Activated CD4-positive, alpha-beta T cell treated with anti-CD3 and anti-CD28 coated beads, Interleukin-2, amount 10 ng/mL, durations not matched to agents 24 days and 14 days (primary cell): ENCODE results near the gene PRR23E. TPM values are rescaled to one million over a fixed set of nuclear protein-coding genes. Genes with fewer than 3 reads are reported as not detected.

Experiments
- DNase-seq: peaks from one replicate; pipeline ENCODE4 v3.0.0; 2022
- H3K27ac Mint-ChIP-seq: one replicate; pipeline ENCODE4 v1.8.0; 2022; ENCODE audit warnings: mild to moderate bottlenecking, mixed read lengths
- H3K27me3 Mint-ChIP-seq: one replicate; pipeline ENCODE4 v1.8.0; 2022; ENCODE audit warnings: mixed read lengths
- H3K36me3 Mint-ChIP-seq: one replicate; pipeline ENCODE4 v1.8.0; 2022; ENCODE audit warnings: low read depth, mild to moderate bottlenecking, mixed read lengths
- H3K4me1 Mint-ChIP-seq: one replicate; pipeline ENCODE4 v1.8.0; 2021; ENCODE audit warnings: mixed read lengths
- H3K4me3 Mint-ChIP-seq: one replicate; pipeline ENCODE4 v1.8.0; 2022; ENCODE audit warnings: mild to moderate bottlenecking, moderate library complexity, mixed read lengths
- H3K9me3 Mint-ChIP-seq: one replicate; pipeline ENCODE4 v1.8.0; 2021; ENCODE audit warnings: mixed read lengths
- intact Hi-C: fragments of 100-400 bp; cut with micrococcal nuclease; formaldehyde crosslinking; loops from one replicate; pipeline ENCODE4 v1.15.1; 2023
- total RNA-seq: library from RNA; stranded (reverse); gene quantifications from 2 replicates; pipeline ENCODE4 v1.2.3, GENCODE V29; 2022

The PRR23E gene
- total RNA-seq, 1 donor from 2014 or later = not detected

- peaks cover 1% of the 10 kb centered on the region for H3K36me3 Mint-ChIP-seq
- H3K27ac Mint-ChIP-seq = no peak overlapping the region
- no peaks in the 10 kb centered on the region for H3K27me3 Mint-ChIP-seq
- no peak for DNase-seq
- intact Hi-C loops = no loop called here
- H3K9me3 Mint-ChIP-seq = peaks cover 26% of the 10 kb centered on the region
- no peak overlapping the region for H3K4me3 Mint-ChIP-seq
- peaks cover 13% of the 10 kb centered on the region for H3K4me1 Mint-ChIP-seq
These were observed 35.9 kb downstream of the PRR23E start for GRCh38 chr3:127228866-127229265.

DNA sequence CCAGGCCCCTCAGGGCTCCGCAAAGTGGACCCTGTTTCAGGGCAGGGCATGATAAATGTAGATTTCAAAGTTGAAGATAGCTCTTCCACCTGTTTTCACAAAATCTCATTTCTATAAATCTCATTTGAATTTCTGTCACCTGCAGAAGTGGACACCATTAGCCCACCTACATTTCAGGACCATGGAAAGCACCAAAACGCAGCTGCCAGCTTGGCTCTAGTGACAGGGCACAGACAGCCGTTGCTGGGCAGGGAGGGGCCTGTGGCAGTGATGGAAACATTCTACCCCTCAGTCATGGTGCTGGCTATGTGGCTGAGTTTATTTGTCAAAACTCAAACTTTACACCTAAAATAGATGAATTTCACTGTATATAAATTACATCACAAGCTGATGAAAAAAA is 40.4 kb downstream of the PRR23E start:
- H3K4me3 Mint-ChIP-seq = no peak overlapping the region
- intact Hi-C loops = no loop called here
- no peak for DNase-seq
- H3K9me3 Mint-ChIP-seq = peaks cover 11% of the 10 kb centered on the region
- no peak overlapping the region for H3K27ac Mint-ChIP-seq
- no peaks in the 10 kb centered on the region for H3K4me1 Mint-ChIP-seq
- no peaks in the 10 kb centered on the region for H3K36me3 Mint-ChIP-seq
- no peaks in the 10 kb centered on the region for H3K27me3 Mint-ChIP-seq

- no peak overlapping the region for H3K27ac Mint-ChIP-seq
- no peaks in the 10 kb centered on the region for H3K4me1 Mint-ChIP-seq
- H3K36me3 Mint-ChIP-seq = no peaks in the 10 kb centered on the region
- peaks cover 9% of the 10 kb centered on the region for H3K9me3 Mint-ChIP-seq
- DNase-seq = no peak
- no peak overlapping the region for H3K4me3 Mint-ChIP-seq
- H3K27me3 Mint-ChIP-seq = peaks cover 4% of the 10 kb centered on the region
- intact Hi-C loops = no loop called here
These were observed 41.8 kb downstream of the PRR23E start for GRCh38 chr3:127234778-127235177.

DNA sequence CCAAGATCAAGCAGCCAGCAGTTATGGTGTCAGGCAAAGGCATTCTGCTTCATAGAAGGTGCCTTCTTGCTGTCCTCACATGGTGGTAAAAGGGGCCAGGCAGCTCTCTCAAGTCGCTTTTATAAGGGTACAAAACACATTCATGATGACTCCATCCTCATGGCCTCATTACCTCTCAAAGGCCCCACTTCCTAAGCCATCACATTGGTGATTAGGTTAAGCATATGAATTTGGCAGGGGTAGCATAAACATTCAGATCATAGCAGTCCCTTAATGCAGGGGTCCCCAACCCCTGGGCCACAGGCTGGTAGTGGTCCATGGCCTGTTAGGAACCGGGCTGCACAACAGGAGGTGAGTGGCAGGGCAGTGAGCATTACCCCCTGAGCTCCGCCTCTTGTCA is 42.8 kb downstream of the PRR23E start:
- peaks cover 6% of the 10 kb centered on the region for H3K9me3 Mint-ChIP-seq
- no peak overlapping the region for H3K27ac Mint-ChIP-seq
- DNase-seq = no peak
- H3K27me3 Mint-ChIP-seq = peaks cover 7% of the 10 kb centered on the region
- H3K4me3 Mint-ChIP-seq = no peak overlapping the region
- no peaks in the 10 kb centered on the region for H3K4me1 Mint-ChIP-seq
- intact Hi-C loops = no loop called here
- H3K36me3 Mint-ChIP-seq = no peaks in the 10 kb centered on the region

DNA sequence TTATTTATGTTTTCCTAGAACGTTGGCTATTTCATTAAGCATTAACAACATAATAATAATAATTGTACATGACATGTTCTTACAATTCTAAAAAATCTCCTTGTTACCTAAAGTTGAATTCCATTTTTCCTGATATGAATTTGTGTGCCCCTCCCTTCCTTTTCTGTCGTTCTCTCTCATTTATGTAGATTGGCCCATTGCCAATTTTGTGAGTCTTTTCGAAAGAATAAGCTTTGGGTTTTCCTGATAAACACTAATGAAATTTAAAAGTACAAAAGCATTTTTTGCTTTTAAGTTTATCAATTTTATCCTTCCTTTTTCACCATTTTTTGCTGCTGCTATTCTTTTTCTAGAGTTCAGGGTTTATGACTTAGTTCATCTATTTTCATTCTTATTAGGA is 44.9 kb downstream of the PRR23E start:
- Mint-ChIP-seq H3K4me3 (no peak overlapping the region), H3K4me1 (no peaks in the 10 kb centered on the region), H3K27me3 (peaks cover 7% of the 10 kb centered on the region), H3K9me3 (peaks cover 8% of the 10 kb centered on the region), H3K27ac (no peak overlapping the region), H3K36me3 (no peaks in the 10 kb centered on the region)
- intact Hi-C loops = no loop called here
- DNase-seq = no peak

GRCh38 chr3:127238602-127239001 is 45.7 kb downstream of the PRR23E start:
- peaks cover 8% of the 10 kb centered on the region for H3K9me3 Mint-ChIP-seq
- H3K4me1 Mint-ChIP-seq = no peaks in the 10 kb centered on the region
- peaks cover 7% of the 10 kb centered on the region for H3K27me3 Mint-ChIP-seq
- no peak overlapping the region for H3K4me3 Mint-ChIP-seq
- H3K36me3 Mint-ChIP-seq = no peaks in the 10 kb centered on the region
- no peak overlapping the region for H3K27ac Mint-ChIP-seq
- intact Hi-C loops = no loop called here
- no peak for DNase-seq

- DNase-seq = no peak
These were observed 54.4 kb downstream of the PRR23E start for GRCh38 chr3:127247292-127247691.

More at GRCh38 chr3:127247292-127247691, 54.4 kb downstream of the PRR23E start:
- H3K27me3 Mint-ChIP-seq = no peaks in the 10 kb centered on the region
- H3K4me1 Mint-ChIP-seq = no peaks in the 10 kb centered on the region
- intact Hi-C loops = no loop called here
- no peaks in the 10 kb centered on the region for H3K36me3 Mint-ChIP-seq
- no peak overlapping the region for H3K27ac Mint-ChIP-seq
- H3K9me3 Mint-ChIP-seq = peaks cover 29% of the 10 kb centered on the region
- no peak overlapping the region for H3K4me3 Mint-ChIP-seq

Other genes starting within 250 kb of the PRR23E start
- 21.3 and 24.0 TPM in 2 replicates for gene PLXNA1, start 210.0 kb upstream of the PRR23E start, total RNA-seq
- not detected in 2 replicates for gene PRR20G, start 94.9 kb downstream of the PRR23E start, total RNA-seq